GM23338 (cell line): Measurements from ENCODE around the gene TMEM178B. TPM values are rescaled to one million over a fixed set of nuclear protein-coding genes. Genes with fewer than 3 reads are reported as not detected.

ENCODE experiments used
- ATAC-seq: fragments of 200-7000 bp; cut with Tn5 transposase; 3 replicates; pipeline ENCODE4 v1.9.1; 2020
- DNase-seq: peaks from one replicate; pipeline ENCODE4 v3.0.0-alpha.2; 2015; ENCODE audit warnings: low spot score
- H2AFZ ChIP-seq: fragments of 200-600 bp; sonication (generic); 2 replicates; pipeline ENCODE4 v1.8.0; 2016; ENCODE audit warnings: antibody characterized with exemption, mild to moderate bottlenecking, moderate library complexity
- H3F3A ChIP-seq: fragments of 200-600 bp; sonication (generic); replicated peaks from 2 replicates; pipeline ENCODE4 v1.8.0; 2017; ENCODE audit warnings: antibody characterized with exemption, mixed run types, low read depth
- H3K27ac ChIP-seq: fragments of 200-600 bp; sonication (generic); 2 replicates; pipeline ENCODE4 v1.6.1; 2016; ENCODE audit warnings: low read depth
- H3K27me3 ChIP-seq: fragments of 200-600 bp; sonication (generic); 2 replicates; pipeline ENCODE4 v1.8.0; 2016; ENCODE audit warnings: mild to moderate bottlenecking, mixed run types, moderate library complexity; ENCODE audit not compliant: insufficient read depth
- H3K36me3 ChIP-seq: fragments of 200-600 bp; sonication (generic); 2 replicates; pipeline ENCODE4 v1.8.0; 2016; ENCODE audit warnings: mild to moderate bottlenecking; ENCODE audit not compliant: insufficient read depth
- H3K4me1 ChIP-seq: fragments of 200-600 bp; sonication (generic); 2 replicates; pipeline ENCODE4 v1.8.0; 2016; ENCODE audit warnings: mild to moderate bottlenecking, moderate library complexity; ENCODE audit not compliant: insufficient read depth
- H3K4me2 ChIP-seq: fragments of 200-600 bp; sonication (generic); 2 replicates; pipeline ENCODE4 v1.7.1; 2017; ENCODE audit warnings: mixed run types
- H3K4me3 ChIP-seq: fragments of 200-600 bp; sonication (generic); 2 replicates; pipeline ENCODE4 v1.6.1; 2016; ENCODE audit warnings: mixed run types
- H3K79me2 ChIP-seq: fragments of 200-600 bp; sonication (generic); replicated peaks from 2 replicates; pipeline ENCODE4 v1.8.0; 2017; ENCODE audit warnings: mild to moderate bottlenecking; ENCODE audit not compliant: insufficient read depth
- H3K9me2 ChIP-seq: fragments of 200-600 bp; sonication (generic); 2 replicates; pipeline ENCODE4 v1.8.0; 2017; ENCODE audit not compliant: insufficient read depth
- H4K20me1 ChIP-seq: fragments of 200-600 bp; sonication (generic); replicated peaks from 2 replicates; pipeline ENCODE4 v1.8.0; 2017; ENCODE audit warnings: mild to moderate bottlenecking; ENCODE audit not compliant: insufficient read depth
- H3K27ac Mint-ChIP-seq: 2 replicates; pipeline ENCODE4 v1.8.0; 2020; ENCODE audit warnings: inconsistent platforms, mild to moderate bottlenecking, moderate library complexity, mixed read lengths
- H3K27me3 Mint-ChIP-seq: 3 replicates; pipeline ENCODE4 v1.8.0; 2022; ENCODE audit warnings: low read depth, mild to moderate bottlenecking, moderate library complexity, mixed read lengths, inconsistent platforms; ENCODE audit not compliant: insufficient read depth, poor library complexity
- H3K36me3 Mint-ChIP-seq: 3 replicates; pipeline ENCODE4 v1.8.0; 2021; ENCODE audit warnings: low read depth, mild to moderate bottlenecking, inconsistent platforms, moderate library complexity, mixed read lengths
- H3K4me1 Mint-ChIP-seq: 3 replicates; pipeline ENCODE4 v1.8.0; 2020; ENCODE audit warnings: mild to moderate bottlenecking, inconsistent platforms, mixed read lengths
- H3K4me3 Mint-ChIP-seq: 3 replicates; pipeline ENCODE4 v1.8.0; 2021; ENCODE audit warnings: moderate library complexity, mild to moderate bottlenecking, inconsistent platforms, mixed read lengths
- H3K9me3 Mint-ChIP-seq: 3 replicates; pipeline ENCODE4 v1.8.0; 2020; ENCODE audit warnings: moderate library complexity, mild to moderate bottlenecking, inconsistent platforms, mixed read lengths
- CREB1 ChIP-seq: fragments of 250-450 bp; sonication (Bioruptor Pico); IDR thresholded peaks from 2 replicates; pipeline ENCODE4 v1.5.0; 2020; ENCODE audit warnings: low read depth, mild to moderate bottlenecking, moderate library complexity
- CTCF ChIP-seq, 2 experiments: fragments of 200-600 bp in 1 of 2; sonication (generic) in 1 of 2; conservative IDR thresholded peaks; 2 replicates each; pipeline versions ENCODE4 v1.5.1 to v1.6.1; 2016 to 2017; ENCODE audit warnings: antibody characterized with exemption in 2 of 2, low read depth in 2 of 2, mild to moderate bottlenecking in 2 of 2, moderate library complexity in 1 of 2
- EZH2 ChIP-seq: fragments of 200-600 bp; sonication (generic); IDR thresholded peaks from one replicate; pipeline ENCODE4 v1.8.0; 2017; ENCODE audit warnings: antibody characterized with exemption, mild to moderate bottlenecking, low read depth; ENCODE audit not compliant: unreplicated experiment
- EZH2phosphoT487 ChIP-seq: fragments of 200-600 bp; sonication (generic); IDR thresholded peaks from one replicate; pipeline ENCODE4 v1.8.1; 2018; ENCODE audit warnings: antibody characterized with exemption; ENCODE audit not compliant: unreplicated experiment
- JUNB ChIP-seq: IDR thresholded peaks from one replicate; pipeline ENCODE4 v1.6.1; 2016; ENCODE audit warnings: antibody characterized with exemption; ENCODE audit not compliant: unreplicated experiment
- NANOG ChIP-seq: IDR thresholded peaks from 2 replicates; pipeline ENCODE4 v1.6.1; 2016; ENCODE audit warnings: antibody characterized with exemption, borderline replicate concordance
- POLR2AphosphoS5 ChIP-seq: IDR thresholded peaks from 2 replicates; pipeline ENCODE4 v1.6.1; 2016; ENCODE audit warnings: antibody characterized with exemption, low read depth
- STAT1 ChIP-seq: IDR thresholded peaks from one replicate; pipeline ENCODE4 v1.6.1; 2016; ENCODE audit warnings: antibody characterized with exemption; ENCODE audit not compliant: unreplicated experiment
- ZNF114 ChIP-seq: fragments of 250-450 bp; sonication (Bioruptor Pico); IDR thresholded peaks from 2 replicates; pipeline ENCODE4 v1.5.0; 2020; ENCODE audit warnings: mild to moderate bottlenecking, moderate library complexity
- ZNF331 ChIP-seq: fragments of 250-450 bp; sonication (Bioruptor Pico); IDR thresholded peaks from 2 replicates; pipeline ENCODE4 v1.5.0; 2020; ENCODE audit warnings: low read depth, mild to moderate bottlenecking, moderate library complexity
- polyA plus RNA-seq: library from polyadenylated mRNA; unstranded; fragments of >200 nt; fragmentation: Nextera tagmentation; extraction: Ambion mirVana; gene quantifications from 2 replicates; pipeline ENCODE4 v1.2.1, GENCODE V29; 2016
- total RNA-seq: library from RNA; depleted of rRNA; stranded (reverse); fragments of >200 nt; shearing (Covaris generic); gene quantifications from 2 replicates; pipeline ENCODE4 v1.2.3, GENCODE V29; 2014
- TF ChIP-seq, protein P1 (sequence below): IDR thresholded peaks from one replicate; pipeline ENCODE4 v1.6.1; 2018; ENCODE audit warnings: antibody characterized with exemption; ENCODE audit not compliant: unreplicated experiment
- TF ChIP-seq, protein P2 (sequence below): fragments of 250-450 bp; sonication (Bioruptor Pico); IDR thresholded peaks from 2 replicates; pipeline ENCODE4 v1.5.0; 2020; ENCODE audit warnings: mild to moderate bottlenecking, moderate library complexity
- TF ChIP-seq, protein P3 (sequence below): IDR thresholded peaks from 2 replicates; pipeline ENCODE4 v1.6.1; 2016; ENCODE audit warnings: antibody characterized with exemption

Gene TMEM178B
- total and polyA plus RNA-seq, 2 experiments from 2014 or later = 4.9 to 15.6 TPM

DNA sequence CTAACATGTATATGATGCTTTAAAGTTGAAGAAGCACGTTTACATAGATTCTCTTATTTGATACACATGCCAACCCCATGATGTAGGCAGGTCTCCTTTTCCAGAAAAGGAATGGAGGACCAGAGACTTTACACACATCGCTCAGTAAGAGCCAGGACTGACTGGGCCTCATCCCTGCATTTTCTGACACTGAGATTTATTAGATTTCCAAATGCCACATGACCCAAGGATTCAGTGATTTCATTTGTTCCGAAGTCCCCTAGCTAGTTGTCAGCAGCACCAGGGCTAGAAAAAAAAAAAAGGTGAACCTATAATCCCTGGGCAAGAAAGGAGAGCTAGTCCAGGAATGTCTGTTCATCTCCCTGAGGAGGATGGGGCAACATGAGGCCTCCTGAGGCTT is 334.0 kb downstream of the TMEM178B start:
- H3K79me2 ChIP-seq = no peaks in the 10 kb centered on the region
- no peaks in the 10 kb centered on the region for H3K27me3 ChIP-seq
- peaks cover 18% of the 10 kb centered on the region for H3F3A ChIP-seq
- TF ChIP-seq ZNF331 (CRISPR knock-in tag) (no peak), EZH2 (no peak), EZH2phosphoT487 (no peak), CTCF (conservative IDR thresholded peaks at IDR 0.05; ENCODE audit: low read depth in 2 of 2) (no peak), ZNF114 (CRISPR knock-in tag) (no peak), POLR2AphosphoS5 (no peak), STAT1 (no peak), CREB1 (no peak), NANOG (no peak), JUNB (no peak)
- TF ChIP-seq, protein P1, sequence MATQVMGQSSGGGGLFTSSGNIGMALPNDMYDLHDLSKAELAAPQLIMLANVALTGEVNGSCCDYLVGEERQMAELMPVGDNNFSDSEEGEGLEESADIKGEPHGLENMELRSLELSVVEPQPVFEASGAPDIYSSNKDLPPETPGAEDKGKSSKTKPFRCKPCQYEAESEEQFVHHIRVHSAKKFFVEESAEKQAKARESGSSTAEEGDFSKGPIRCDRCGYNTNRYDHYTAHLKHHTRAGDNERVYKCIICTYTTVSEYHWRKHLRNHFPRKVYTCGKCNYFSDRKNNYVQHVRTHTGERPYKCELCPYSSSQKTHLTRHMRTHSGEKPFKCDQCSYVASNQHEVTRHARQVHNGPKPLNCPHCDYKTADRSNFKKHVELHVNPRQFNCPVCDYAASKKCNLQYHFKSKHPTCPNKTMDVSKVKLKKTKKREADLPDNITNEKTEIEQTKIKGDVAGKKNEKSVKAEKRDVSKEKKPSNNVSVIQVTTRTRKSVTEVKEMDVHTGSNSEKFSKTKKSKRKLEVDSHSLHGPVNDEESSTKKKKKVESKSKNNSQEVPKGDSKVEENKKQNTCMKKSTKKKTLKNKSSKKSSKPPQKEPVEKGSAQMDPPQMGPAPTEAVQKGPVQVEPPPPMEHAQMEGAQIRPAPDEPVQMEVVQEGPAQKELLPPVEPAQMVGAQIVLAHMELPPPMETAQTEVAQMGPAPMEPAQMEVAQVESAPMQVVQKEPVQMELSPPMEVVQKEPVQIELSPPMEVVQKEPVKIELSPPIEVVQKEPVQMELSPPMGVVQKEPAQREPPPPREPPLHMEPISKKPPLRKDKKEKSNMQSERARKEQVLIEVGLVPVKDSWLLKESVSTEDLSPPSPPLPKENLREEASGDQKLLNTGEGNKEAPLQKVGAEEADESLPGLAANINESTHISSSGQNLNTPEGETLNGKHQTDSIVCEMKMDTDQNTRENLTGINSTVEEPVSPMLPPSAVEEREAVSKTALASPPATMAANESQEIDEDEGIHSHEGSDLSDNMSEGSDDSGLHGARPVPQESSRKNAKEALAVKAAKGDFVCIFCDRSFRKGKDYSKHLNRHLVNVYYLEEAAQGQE = no peak
- TF ChIP-seq, protein P2, sequence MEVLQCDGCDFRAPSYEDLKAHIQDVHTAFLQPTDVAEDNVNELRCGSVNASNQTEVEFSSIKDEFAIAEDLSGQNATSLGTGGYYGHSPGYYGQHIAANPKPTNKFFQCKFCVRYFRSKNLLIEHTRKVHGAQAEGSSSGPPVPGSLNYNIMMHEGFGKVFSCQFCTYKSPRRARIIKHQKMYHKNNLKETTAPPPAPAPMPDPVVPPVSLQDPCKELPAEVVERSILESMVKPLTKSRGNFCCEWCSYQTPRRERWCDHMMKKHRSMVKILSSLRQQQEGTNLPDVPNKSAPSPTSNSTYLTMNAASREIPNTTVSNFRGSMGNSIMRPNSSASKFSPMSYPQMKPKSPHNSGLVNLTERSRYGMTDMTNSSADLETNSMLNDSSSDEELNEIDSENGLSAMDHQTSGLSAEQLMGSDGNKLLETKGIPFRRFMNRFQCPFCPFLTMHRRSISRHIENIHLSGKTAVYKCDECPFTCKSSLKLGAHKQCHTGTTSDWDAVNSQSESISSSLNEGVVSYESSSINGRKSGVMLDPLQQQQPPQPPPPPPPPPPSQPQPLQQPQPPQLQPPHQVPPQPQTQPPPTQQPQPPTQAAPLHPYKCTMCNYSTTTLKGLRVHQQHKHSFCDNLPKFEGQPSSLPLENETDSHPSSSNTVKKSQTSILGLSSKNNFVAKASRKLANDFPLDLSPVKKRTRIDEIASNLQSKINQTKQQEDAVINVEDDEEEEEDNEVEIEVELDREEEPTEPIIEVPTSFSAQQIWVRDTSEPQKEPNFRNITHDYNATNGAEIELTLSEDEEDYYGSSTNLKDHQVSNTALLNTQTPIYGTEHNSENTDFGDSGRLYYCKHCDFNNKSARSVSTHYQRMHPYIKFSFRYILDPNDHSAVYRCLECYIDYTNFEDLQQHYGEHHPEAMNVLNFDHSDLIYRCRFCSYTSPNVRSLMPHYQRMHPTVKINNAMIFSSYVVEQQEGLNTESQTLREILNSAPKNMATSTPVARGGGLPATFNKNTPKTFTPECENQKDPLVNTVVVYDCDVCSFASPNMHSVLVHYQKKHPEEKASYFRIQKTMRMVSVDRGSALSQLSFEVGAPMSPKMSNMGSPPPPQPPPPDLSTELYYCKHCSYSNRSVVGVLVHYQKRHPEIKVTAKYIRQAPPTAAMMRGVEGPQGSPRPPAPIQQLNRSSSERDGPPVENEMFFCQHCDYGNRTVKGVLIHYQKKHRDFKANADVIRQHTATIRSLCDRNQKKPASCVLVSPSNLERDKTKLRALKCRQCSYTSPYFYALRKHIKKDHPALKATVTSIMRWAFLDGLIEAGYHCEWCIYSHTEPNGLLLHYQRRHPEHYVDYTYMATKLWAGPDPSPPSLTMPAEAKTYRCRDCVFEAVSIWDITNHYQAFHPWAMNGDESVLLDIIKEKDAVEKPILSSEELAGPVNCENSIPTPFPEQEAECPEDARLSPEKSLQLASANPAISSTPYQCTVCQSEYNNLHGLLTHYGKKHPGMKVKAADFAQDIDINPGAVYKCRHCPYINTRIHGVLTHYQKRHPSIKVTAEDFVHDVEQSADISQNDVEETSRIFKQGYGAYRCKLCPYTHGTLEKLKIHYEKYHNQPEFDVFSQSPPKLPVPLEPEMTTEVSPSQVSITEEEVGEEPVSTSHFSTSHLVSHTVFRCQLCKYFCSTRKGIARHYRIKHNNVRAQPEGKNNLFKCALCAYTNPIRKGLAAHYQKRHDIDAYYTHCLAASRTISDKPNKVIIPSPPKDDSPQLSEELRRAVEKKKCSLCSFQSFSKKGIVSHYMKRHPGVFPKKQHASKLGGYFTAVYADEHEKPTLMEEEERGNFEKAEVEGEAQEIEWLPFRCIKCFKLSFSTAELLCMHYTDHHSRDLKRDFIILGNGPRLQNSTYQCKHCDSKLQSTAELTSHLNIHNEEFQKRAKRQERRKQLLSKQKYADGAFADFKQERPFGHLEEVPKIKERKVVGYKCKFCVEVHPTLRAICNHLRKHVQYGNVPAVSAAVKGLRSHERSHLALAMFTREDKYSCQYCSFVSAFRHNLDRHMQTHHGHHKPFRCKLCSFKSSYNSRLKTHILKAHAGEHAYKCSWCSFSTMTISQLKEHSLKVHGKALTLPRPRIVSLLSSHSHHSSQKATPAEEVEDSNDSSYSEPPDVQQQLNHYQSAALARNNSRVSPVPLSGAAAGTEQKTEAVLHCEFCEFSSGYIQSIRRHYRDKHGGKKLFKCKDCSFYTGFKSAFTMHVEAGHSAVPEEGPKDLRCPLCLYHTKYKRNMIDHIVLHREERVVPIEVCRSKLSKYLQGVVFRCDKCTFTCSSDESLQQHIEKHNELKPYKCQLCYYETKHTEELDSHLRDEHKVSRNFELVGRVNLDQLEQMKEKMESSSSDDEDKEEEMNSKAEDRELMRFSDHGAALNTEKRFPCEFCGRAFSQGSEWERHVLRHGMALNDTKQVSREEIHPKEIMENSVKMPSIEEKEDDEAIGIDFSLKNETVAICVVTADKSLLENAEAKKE = no peak
- TF ChIP-seq, protein P3, sequence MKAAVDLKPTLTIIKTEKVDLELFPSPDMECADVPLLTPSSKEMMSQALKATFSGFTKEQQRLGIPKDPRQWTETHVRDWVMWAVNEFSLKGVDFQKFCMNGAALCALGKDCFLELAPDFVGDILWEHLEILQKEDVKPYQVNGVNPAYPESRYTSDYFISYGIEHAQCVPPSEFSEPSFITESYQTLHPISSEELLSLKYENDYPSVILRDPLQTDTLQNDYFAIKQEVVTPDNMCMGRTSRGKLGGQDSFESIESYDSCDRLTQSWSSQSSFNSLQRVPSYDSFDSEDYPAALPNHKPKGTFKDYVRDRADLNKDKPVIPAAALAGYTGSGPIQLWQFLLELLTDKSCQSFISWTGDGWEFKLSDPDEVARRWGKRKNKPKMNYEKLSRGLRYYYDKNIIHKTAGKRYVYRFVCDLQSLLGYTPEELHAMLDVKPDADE = no peak
- H3K4me3 ChIP-seq = no peak overlapping the region
- ATAC-seq (no peak), DNase-seq (no peak)
- Mint-ChIP-seq H3K27ac (no peak overlapping the region), H3K4me3 (no peak overlapping the region), H3K36me3 (no peaks in the 10 kb centered on the region), H3K9me3 (no peaks in the 10 kb centered on the region), H3K27me3 (peaks cover 7% of the 10 kb centered on the region), H3K4me1 (peaks cover 46% of the 10 kb centered on the region)
- H3K9me2 ChIP-seq = no peaks in the 10 kb centered on the region
- H3K4me2 ChIP-seq = no peak overlapping the region
- no peaks in the 10 kb centered on the region for H3K36me3 ChIP-seq
- peaks cover 31% of the 10 kb centered on the region for H3K4me1 ChIP-seq
- 0 out of 2 replicates have a peak overlapping the region, but pooled peaks have one; percentile 23 for H3K27ac ChIP-seq
- no peak overlapping the region for H2AFZ ChIP-seq
- 0 out of 2 replicates have a peak, but pooled peaks cover 3% of the 10 kb centered on the region for H4K20me1 ChIP-seq
